Choroid plexus epithelial cell (primary cell): Measurements from ENCODE around the gene CFDP1.

Source experiments
- DNase-seq: peaks from one replicate; pipeline ENCODE4 v3.0.0-alpha.2; 2010; ENCODE audit warnings: low read depth
- H3K4me3 ChIP-seq: 2 replicates; pipeline ENCODE4 v1.5.1; 2011; ENCODE audit warnings: low read depth, mild to moderate bottlenecking, control low read depth, low read length, moderate library complexity
- CTCF ChIP-seq: conservative IDR thresholded peaks from 2 replicates; pipeline ENCODE4 v1.5.1; 2011; ENCODE audit warnings: low read depth, mild to moderate bottlenecking, control low read depth, inconsistent platforms, low read length, moderate library complexity

CFDP1 gene

GRCh38 chr16:75244844-75245758, 188.2 kb downstream of the CFDP1 start:
- DNase-seq, result peak; percentile 98
- H3K4me3 ChIP-seq, result no peak overlapping the region
- no peak for TF ChIP-seq CTCF

GRCh38 chr16:75244225-75244809, 189.0 kb downstream of the CFDP1 start:
- no peak overlapping the region for H3K4me3 ChIP-seq

More at GRCh38 chr16:75244225-75244809, 189.0 kb downstream of the CFDP1 start:
- peak; percentile 54 for DNase-seq
- no peak for TF ChIP-seq CTCF
